CD1c-positive myeloid dendritic cell (primary cell): ENCODE results near the gene MAGEB3.
"Not testable (repeated sequence)": the region's sequence is repeated elsewhere in the genome, so short reads cannot be mapped to it uniquely, and the experiment has no call there.

Source experiments
- DNase-seq: peaks from one replicate; pipeline ENCODE4 v3.0.0-alpha.2; 2016; ENCODE audit errors: extremely low spot score

Gene MAGEB3, protein sequence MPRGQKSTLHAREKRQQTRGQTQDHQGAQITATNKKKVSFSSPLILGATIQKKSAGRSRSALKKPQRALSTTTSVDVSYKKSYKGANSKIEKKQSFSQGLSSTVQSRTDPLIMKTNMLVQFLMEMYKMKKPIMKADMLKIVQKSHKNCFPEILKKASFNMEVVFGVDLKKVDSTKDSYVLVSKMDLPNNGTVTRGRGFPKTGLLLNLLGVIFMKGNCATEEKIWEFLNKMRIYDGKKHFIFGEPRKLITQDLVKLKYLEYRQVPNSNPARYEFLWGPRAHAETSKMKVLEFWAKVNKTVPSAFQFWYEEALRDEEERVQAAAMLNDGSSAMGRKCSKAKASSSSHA

DNA sequence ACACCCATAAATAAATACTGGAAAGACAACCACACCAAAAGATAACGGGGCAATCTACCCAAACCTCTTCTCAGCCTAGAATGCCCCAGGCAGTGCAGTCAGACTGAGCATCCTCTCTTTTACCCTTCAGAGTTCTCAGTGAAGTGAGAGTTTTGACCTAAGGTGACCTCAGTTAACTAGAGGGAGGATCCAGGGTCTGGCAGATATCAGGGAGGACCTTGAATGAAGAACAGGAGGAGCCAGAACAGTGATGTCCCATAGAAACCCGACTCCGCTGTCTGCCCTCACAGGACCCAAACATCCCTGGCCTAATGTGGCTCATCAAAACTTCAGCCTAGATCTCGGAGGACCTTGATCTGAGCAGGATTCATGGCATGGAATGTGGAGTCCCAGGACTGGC is at the start of gene MAGEB3:
Gene MAGEB3 (plus strand): TSS at position 263 of the 400 bp plus-strand sequence. CDS start 5,268 bp downstream, outside the sequence.
- DNase-seq = no peak

DNA sequence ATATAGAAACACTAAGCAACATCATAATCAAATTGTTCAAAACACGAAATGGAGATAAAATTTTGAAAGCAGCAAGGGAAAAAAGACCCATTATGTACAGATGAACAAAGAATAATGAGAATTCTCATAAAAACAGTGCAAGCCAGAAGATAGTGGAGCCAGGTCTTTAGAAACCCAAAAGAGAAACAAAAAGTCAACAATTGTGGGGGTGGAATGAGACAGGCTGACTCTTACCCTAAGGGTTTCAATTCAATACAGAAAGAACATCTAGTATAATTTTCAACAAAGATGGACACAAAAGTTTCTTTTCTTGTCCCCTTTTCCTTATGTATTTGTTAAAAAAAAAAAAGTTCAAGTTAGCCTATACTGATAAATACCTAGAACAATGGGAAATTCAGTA is 49.1 kb upstream of the MAGEB3 start:
- DNase-seq = no peak

DNA sequence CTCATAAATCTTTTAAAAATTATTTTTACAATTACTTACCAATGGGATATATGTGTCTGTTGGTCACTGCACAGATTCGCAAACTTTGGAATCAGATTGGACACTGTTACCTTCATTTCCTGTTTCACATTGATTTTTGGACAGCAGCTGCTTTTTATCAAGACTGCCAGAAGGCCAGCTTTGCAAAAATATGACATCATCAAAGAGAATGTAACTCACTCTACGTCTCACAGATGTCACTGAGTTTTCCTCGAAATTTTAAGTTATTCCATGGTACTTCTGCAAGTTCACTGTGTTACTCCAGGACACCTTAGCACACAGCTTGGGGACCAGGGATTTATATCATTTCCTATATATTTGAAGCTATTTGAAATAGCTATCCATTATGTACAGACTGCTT is 46.9 kb upstream of the MAGEB3 start:
- DNase-seq = no peak

DNA sequence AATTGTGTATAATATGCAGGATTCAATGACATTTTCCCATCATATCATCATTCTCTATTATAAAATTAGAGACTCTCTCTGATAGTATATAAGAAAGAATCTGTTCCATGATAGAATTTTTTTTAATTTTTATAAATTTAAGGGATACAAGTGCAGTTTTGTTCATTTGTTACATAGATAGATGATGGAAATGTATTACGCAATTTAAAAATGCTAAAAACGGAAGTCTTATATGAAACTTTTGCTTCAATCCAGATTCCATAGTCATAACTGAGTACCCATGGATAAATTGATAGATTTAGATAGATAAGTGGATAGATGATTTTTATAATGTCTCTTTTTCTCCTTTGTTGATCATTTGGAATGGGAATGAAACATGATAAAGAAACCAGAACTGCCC is 40.0 kb upstream of the MAGEB3 start:
- DNase-seq = no peak

DNA sequence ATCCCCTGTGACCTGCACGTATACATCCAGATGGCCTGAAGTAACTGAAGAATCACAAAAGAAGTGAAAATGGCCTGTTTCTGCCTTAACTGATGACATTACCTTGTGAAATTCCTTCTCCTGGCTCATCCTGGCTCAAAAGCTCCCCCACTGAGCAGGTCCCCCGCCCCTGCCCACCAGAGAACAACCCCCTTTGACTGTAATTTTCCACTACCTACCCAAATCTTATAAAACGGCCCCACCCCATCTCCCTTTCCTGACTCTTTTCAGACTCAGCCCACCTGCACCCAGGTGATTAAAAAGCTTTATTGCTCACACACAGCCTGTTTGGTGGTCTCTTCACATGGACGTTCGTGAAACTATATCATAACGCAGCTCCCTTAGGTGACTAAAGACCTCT is 36.5 kb upstream of the MAGEB3 start:
- DNase-seq = not testable (repeated sequence)

DNA sequence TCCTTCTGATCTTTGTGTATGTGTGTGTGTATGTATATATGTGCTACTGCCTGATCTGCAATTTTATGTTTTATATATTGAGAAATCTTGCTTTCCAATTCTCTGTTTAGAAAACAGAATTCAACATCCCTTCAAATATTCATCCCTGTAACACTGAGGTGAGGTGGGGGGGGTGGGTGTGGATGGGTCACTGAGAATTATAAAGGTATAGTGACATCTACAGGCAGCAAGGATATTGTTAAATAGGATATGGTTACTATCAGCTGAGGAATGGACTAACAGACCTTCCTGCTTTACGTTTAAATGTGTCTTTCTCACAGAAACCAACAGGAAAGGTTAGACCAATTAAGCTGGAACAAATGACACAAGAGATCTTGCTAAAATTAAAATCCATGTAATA is 34.1 kb upstream of the MAGEB3 start:
- DNase-seq = no peak

DNA sequence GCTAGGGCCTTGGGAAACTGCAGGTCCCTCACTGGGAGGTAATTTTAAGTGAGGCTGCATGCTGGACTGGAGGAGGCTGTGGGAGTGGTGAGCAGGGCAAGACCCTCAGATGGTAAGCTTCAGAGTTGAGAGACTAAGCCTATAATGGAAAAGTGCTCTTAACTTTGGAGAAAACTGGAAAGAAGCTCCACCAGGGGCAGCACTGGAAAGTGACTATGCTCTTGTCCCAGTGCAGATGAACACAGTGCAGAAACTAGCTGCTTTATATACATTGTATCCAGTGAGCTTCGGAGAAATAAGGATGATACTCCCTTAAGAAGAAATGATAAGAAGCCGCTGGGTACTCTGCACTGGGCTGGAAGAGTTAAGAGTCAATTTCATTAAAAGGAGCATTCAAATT is 18.3 kb upstream of the MAGEB3 start:
- DNase-seq = no peak

DNA sequence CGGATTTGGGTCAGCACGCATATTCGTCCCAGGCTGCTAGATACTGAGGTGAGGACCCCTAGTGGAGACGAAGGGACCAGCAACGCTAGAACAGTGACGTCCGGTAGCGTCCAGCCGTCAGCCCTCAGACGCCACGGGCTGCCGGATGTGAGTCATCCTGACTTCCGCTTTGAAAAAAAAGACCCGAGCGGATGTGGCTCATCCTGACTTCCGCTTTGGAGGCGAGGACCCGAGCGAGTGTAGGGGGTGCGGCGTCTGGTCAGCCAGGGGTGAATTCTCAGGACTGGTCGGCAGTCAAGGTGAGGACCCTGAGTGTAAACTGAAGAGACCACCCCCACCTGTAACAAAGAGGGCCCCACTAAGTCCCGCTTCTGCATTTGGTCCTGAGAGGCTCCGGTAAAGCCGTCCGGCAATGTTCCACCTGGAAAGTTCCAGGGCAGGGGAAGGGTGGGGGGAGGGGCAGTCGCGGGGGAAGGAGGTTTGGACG is 15.1 kb upstream of the MAGEB3 start, which contains the start of gene MAGEB2:
Gene MAGEB2 (plus strand): TSS at position 207 of the 487 bp plus-strand sequence. CDS start 3,018 bp downstream, outside the sequence.
- no peak for DNase-seq

DNA sequence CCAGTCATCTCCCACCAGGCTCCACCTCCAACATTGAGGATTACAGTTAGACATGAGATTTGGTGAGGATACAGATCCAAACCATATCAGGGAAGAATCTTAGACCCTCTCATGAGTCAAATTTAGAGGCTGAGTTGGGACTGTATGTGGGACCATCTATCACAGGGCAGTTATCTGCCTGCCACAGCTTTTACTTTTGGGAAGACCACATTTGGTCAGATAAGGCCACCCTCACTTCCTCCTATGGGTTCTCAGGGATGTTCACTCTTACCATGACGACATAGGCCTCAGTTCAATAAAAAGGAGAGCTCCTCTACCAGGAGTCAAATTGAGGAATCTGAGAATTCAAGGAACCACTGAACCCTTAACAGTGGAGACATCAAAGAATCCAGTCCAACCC is 13.0 kb upstream of the MAGEB3 start:
- DNase-seq = no peak

DNA sequence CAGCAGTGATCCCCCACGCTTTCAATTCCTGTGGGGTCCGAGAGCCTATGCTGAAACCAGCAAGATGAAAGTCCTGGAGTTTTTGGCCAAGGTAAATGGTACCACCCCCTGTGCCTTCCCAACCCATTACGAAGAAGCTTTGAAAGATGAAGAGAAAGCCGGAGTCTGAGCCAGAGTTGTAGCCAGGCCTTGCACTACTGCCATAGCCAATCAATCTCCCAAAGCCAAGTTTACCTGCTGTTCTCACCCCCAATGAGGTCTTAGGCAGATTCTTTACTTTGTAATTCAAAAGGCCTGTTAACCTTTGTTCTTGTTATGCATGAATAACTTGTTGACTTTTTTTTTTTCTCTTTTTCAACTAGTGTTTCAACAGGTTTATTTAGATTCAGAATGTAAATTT is 11.1 kb upstream of the MAGEB3 start:
- DNase-seq = no peak

DNA sequence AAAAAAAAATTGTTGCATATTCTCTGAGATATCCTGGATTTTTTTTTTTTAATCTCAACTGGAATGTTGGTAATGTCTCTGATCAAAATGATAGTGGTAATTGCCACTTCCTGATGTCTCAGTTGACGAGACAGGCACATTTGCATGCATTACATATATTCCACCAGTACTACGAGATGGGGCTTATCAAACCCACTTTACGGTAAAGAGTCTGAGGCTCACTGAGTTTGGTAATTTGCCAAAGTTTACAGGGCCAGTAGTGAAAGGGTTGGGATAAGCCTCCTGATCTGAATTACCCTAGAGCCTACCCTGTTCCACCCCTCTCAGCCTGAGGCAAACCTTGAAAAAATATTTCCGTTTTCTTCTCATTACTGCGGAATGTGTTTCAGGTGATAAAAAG is 9.8 kb upstream of the MAGEB3 start:
- DNase-seq = no peak

DNA sequence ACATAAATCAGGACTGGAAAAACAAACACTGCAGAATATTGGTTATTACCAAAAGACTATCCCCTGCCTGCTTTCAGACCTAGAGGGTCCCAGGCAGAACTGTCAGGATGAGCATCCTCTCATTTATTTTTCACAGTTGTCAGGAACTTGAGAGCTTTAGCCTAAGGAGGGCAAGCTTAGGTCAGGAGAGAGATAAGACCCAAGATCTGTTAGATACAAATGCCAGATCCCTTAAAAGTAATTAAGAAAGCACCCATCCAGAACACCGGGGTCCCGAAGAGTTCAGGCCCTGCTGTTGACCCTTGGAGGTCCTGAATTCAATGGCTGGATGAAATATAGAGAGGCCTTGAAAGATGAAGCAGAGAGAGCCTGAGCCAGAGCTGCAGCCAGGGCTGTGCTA is 5.9 kb upstream of the MAGEB3 start:
- DNase-seq = no peak

DNA sequence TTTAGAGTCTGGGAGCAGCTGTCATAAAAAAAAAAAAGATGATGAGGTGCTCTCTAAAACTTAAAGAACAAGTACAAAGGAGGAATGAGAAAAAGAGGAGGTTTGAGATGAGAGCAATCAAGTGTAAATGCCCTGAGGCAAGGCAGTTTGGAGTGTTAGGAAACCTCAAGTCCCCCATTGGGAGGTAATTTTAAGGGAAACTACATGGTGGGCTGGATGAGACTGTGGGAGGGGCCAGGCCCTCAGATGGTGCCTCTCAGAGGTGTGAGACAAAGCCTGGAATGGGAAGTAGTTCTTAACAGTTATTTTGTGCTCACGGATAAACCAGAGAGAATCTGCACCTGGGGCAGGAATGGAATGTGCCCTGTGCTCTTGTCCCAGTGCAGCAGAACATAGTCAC is 1.9 kb upstream of the MAGEB3 start:
- no peak for DNase-seq

DNA sequence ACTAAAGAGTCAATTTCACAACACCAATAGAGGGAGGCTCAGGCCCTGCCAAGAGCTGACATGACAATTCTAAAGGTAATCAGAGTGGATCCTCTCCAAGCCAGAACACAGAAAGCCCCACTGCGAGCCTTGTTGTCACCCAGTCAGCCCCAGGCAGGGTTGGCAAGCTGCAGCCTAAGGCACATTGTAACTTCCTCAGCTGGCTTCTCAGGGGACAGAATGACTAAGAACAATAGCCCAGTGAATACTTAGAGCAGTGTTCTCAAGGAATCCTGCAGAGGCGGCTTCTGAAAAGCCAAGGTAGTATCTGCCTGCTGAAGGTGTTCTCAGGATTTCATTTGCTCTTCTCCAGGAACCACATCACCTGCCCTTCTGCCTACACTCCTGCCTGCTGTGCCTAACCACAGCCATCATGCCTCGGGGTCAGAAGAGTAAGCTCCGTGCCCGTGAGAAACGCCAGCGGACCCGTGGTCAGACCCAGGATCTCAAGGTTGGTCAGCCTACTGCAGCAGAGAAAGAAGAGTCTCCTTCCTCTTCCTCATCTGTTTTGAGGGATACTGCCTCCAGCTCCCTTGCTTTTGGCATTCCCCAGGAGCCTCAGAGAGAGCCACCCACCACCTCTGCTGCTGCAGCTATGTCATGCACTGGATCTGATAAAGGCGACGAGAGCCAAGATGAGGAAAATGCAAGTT is 11.4 kb downstream of the MAGEB3 start, which contains the start of gene MAGEB4:
Gene MAGEB4 (plus strand): TSS at position 277 of the 692 bp plus-strand sequence. CDS start 136 bp downstream, at position 413.
- DNase-seq = no peak

DNA sequence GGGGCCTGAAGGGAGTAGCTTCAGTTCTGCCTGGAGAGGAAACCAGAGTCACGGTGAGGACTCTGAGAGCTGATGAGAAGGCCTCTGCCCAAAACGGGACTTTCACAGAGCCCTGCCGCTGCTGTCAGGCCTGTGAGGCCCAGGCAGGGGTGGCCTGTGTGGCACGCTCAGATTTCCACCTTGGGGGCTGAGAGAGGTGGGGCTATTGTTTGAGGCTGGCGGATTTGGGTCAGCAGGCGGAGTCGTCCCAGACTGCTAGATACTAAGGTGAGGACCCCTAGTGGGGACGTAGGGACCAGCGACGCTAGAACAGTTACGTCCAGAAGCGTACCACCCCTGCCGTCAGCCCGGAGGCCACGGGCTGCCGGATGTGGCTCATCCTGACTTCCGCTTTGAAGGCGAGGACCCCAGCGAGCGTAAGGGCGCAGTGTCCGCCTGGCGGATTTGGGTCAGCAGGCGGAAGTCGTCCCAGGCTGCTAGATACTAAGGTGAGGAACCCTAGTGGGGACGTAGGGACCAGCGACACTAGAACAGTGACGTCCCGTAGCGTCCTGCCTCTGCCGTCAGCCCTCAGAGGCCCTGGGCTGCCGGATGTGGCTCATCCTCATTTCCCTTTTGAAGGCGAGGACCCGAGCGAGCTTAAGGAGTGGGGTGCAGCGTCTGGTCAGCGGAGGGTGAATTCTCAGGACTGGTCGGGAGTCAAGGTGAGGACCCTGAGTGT is 16.5 kb downstream of the MAGEB3 start, which contains the start of gene MAGEB1:
Gene MAGEB1 (plus strand): TSS at position 378 of the 721 bp plus-strand sequence. CDS start 3,348 bp downstream, outside the sequence.
- no peak for DNase-seq

DNA sequence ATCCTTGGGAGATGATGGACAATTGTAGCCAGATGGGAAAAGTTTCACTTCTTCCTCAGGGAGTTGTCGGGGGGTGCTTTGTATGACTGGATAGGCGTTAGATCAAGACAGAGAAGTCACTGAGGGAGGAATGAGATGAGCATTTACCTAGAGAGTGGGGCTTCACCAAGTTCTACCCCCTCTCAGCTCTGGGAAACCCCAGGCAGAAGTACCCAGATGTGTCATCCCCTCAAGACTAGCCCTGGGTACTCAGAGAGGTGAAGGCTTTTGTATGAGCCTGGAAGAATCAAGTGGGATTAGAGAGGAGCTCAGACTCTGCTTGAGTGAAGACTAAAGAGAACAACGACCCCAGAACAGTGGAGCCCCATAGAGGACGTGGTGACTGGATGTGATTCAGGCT is 18.4 kb downstream of the MAGEB3 start:
- no peak for DNase-seq

DNA sequence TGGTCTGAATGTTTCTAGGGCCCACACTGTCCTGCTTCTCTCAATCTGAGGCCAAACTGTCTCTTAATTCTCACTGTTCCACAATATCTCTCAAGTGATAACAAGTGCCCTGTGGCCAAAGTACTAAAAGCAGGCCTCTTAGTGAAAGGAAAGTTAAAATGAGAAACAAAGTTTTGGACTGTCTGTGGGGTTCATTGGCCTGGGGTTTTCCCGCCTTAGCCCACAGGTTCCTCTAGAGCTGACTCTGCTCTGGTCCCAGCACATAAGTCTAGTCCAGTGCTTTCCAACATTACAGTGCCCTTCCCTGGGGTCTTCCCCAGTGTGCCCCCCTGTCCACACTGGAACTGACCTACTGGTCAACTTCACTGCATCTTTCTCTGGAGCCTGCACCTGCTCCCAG is 22.8 kb downstream of the MAGEB3 start:
- no peak for DNase-seq

DNA sequence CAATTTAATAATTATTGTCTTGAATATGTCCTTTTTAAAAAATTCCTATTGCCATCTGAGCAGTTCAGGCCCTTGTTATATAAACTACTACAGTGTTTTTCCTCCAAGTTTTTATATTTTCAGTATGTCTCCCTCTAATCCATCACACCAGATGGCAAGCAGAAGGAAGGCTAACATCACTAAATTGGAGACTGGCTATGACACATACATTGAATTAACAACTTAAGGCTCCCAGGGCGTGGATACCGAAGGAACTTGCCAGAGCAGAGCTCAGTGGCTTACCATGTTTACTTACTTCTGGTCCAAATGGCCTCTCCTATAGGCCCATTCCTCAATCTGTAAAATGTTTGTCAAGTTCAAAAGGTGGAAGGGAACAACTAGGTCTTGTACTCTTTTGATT is 29.5 kb downstream of the MAGEB3 start:
- no peak for DNase-seq

DNA sequence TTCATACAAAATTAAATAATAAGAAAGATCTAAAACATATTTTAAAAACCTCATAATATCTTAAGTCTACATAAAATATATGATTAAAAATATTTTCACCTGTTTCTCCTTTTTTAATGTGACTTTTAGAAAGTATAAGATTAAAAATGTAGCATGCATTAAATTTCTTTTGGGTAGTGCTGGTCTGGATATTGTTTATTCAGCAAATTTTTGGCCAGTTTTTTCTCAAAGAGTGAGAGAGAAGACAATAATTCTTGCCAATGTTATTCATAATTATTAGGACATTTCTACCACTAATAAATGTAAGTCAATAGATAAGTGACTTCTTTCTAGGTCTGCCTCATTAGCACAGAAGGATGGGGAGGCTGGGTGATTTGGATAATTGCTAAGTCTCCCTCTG is 30.6 kb downstream of the MAGEB3 start:
- no peak for DNase-seq

DNA sequence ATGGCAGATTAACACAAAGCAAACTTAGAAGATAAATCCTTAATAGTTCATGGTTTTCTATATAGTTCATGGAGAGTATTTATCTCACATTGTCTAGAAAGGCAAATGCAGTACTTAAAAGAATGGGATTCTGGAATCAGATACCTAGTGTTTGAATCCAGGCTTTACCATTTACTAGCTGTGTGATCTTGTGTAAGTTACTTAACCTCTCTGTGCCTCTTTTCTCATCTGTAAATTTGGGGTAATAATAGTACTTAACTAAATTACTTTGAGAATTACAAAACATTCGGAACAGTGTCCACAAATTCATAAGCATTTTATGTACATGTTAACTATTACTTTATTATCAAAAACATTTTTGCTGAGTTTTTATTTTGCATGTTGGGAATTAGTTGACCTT is 32.3 kb downstream of the MAGEB3 start:
- DNase-seq = no peak

DNA sequence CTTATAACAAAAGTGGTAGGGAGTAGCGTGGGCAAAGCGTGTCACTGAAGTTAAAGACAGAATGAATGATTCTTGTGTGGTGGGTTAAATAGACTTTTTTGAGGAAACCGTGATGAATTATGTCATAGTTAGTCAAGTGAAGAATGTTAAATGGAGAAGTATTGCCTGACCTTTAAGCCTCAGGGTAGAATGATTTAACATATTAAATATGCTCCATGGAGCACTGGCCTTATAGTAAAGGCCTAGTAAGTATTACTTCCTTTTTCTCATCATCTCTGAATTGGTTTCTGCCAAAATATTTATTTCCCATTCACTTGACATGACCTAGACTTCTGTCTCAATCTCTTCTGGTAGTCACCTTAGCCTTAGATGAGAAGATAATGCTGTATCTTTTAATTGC is 40.2 kb downstream of the MAGEB3 start:
- no peak for DNase-seq

DNA sequence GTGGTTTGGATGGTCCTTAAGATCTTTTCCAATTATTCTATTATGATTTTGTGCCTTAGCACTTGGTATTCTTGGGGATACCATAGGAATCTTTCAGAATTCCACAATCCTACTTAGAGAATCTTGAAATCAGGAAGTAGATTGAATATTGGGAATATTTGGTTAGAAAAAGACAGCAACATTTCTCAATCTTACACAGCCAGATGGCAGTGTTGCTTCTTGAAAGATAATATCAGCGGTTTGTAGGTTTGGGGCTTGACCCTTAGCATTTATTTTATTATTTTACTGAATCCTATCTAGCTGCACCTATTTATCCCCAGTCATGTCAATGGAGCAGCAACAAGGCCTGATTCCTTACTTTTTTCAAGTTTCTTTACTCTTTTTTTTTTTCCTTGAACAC is 45.0 kb downstream of the MAGEB3 start:
- no peak for DNase-seq
